K562 (cell line): ENCODE measurements around the gene BIRC3. TPM values are rescaled to one million over a fixed set of nuclear protein-coding genes. Genes with fewer than 3 reads are reported as not detected.

ENCODE experiments used
- CBFA2T3 ChIP-seq: fragments of 450-650 bp; IDR thresholded peaks from 2 replicates; pipeline ENCODE4 v1.6.1; 2017
- CHCHD3 ChIP-seq: fragments of 250-450 bp; sonication (Bioruptor Pico); IDR thresholded peaks from 2 replicates; pipeline ENCODE4 v2.1.2; 2022; ENCODE audit warnings: mild to moderate bottlenecking
- GATA2 ChIP-seq: sonication (generic); formaldehyde crosslinking; IDR thresholded peaks from 2 replicates; pipeline ENCODE4 v1.4.0; 2020; ENCODE audit warnings: mild to moderate bottlenecking, missing genetic modification reagents
- HOXB6 ChIP-seq: fragments of 250-450 bp; sonication (Bioruptor Pico); IDR thresholded peaks from 2 replicates; pipeline ENCODE4 v1.5.1; 2022; ENCODE audit warnings: mild to moderate bottlenecking, borderline replicate concordance
- HSF4 ChIP-seq: fragments of 250-450 bp; sonication (Bioruptor Pico); IDR thresholded peaks from 2 replicates; pipeline ENCODE4 v2.1.2; 2022; ENCODE audit warnings: mild to moderate bottlenecking, moderate library complexity, borderline replicate concordance
- MTA2 ChIP-seq: fragments of 450-650 bp; IDR thresholded peaks from 2 replicates; pipeline ENCODE4 v1.6.1; 2016; ENCODE audit warnings: low read depth
- NFE2L1 ChIP-seq: fragments of 450-650 bp; IDR thresholded peaks from 2 replicates; pipeline ENCODE4 v1.6.1; 2016; ENCODE audit warnings: missing genetic modification characterization, low read depth, mild to moderate bottlenecking, missing compliant biosample characterization, moderate library complexity, borderline replicate concordance
- NUFIP1 ChIP-seq: fragments of 450-650 bp; IDR thresholded peaks from 2 replicates; pipeline ENCODE4 v1.6.1; 2018; ENCODE audit not compliant: partially characterized antibody
- SLC30A9 ChIP-seq: fragments of 250-450 bp; sonication (Bioruptor Pico); IDR thresholded peaks from 2 replicates; pipeline ENCODE4 v1.8.0; 2022; ENCODE audit warnings: mild to moderate bottlenecking, moderate library complexity
- SMARCA5 ChIP-seq: fragments of 450-650 bp; IDR thresholded peaks from 2 replicates; pipeline ENCODE4 v1.6.1; 2016
- TCF3 ChIP-seq: sonication (generic); formaldehyde crosslinking; IDR thresholded peaks from 2 replicates; pipeline ENCODE4 v1.4.0; 2020; ENCODE audit warnings: mild to moderate bottlenecking, missing genetic modification reagents
- TRIM24 ChIP-seq, 2 experiments: fragments of 450-650 bp; IDR thresholded peaks; 2 replicates each; pipeline ENCODE4 v1.6.1; 2016
- YBX1 ChIP-seq: fragments of 450-650 bp; IDR thresholded peaks from 2 replicates; pipeline ENCODE4 v1.7.1; 2016; ENCODE audit warnings: mild to moderate bottlenecking
- ZNF184 ChIP-seq: sonication (generic); formaldehyde crosslinking; IDR thresholded peaks from 2 replicates; pipeline ENCODE4 v1.5.0; 2020; ENCODE audit warnings: missing genetic modification reagents
- polyA plus RNA-seq, 8 experiments: library from polyadenylated mRNA; depleted of rRNA in 4 of 8; stranded (reverse) in 5 of 8; unstranded in 3 of 8; fragments of >200 nt; fragmentation: Nextera tagmentation in 2 of 8; fragmentation: Illumina TruSeq in 1 of 8; extraction: Ambion mirVana in 2 of 8; extraction: Trizol in 1 of 8; gene quantifications; 2 replicates each; pipeline versions ENCODE4 v1.2.1 to v1.2.3, GENCODE V29; 2011 to 2014; ENCODE audit warnings: inconsistent platforms in 1 of 8, missing spikeins in 1 of 8
- total RNA-seq, 7 experiments: library from RNA; depleted of rRNA in 6 of 7; stranded (reverse); fragments of >200 nt in 6 of 7; fragmentation: Illumina TruSeq in 2 of 7; extraction: Trizol in 2 of 7; gene quantifications; 2 replicates each; pipeline versions ENCODE4 v1.2.1 to v1.2.3, GENCODE V29; 2011 to 2021; ENCODE audit warnings: low replicate concordance in 1 of 7
- TF ChIP-seq, protein P1 (sequence below): fragments of 200-800 bp; sonication (Bioruptor generic); IDR thresholded peaks from 2 replicates; pipeline ENCODE4 v1.6.1; 2016; ENCODE audit warnings: missing genetic modification characterization, missing compliant biosample characterization
- TF ChIP-seq, protein P2 (sequence below): sonication (generic); formaldehyde crosslinking; IDR thresholded peaks from 2 replicates; pipeline ENCODE4 v1.8.1; 2023; ENCODE audit warnings: mild to moderate bottlenecking, missing genetic modification reagents, moderate library complexity
- TF ChIP-seq, protein P3 (sequence below): fragments of 450-650 bp; formaldehyde crosslinking; IDR thresholded peaks from 2 replicates; pipeline ENCODE4 v1.4.0; 2022; ENCODE audit warnings: missing genetic modification characterization
- TF ChIP-seq, protein P4 (sequence below): fragments of 450-650 bp; IDR thresholded peaks from 2 replicates; pipeline ENCODE4 v1.6.1; 2017; ENCODE audit warnings: antibody characterized with exemption

BIRC3 gene
- total and polyA plus RNA-seq, 9 of the 15 experiments (the other 6 are each of a cell fraction or from before 2014, with no cell fraction given) = 0.08 to 0.42 (median 0.18) TPM

DNA sequence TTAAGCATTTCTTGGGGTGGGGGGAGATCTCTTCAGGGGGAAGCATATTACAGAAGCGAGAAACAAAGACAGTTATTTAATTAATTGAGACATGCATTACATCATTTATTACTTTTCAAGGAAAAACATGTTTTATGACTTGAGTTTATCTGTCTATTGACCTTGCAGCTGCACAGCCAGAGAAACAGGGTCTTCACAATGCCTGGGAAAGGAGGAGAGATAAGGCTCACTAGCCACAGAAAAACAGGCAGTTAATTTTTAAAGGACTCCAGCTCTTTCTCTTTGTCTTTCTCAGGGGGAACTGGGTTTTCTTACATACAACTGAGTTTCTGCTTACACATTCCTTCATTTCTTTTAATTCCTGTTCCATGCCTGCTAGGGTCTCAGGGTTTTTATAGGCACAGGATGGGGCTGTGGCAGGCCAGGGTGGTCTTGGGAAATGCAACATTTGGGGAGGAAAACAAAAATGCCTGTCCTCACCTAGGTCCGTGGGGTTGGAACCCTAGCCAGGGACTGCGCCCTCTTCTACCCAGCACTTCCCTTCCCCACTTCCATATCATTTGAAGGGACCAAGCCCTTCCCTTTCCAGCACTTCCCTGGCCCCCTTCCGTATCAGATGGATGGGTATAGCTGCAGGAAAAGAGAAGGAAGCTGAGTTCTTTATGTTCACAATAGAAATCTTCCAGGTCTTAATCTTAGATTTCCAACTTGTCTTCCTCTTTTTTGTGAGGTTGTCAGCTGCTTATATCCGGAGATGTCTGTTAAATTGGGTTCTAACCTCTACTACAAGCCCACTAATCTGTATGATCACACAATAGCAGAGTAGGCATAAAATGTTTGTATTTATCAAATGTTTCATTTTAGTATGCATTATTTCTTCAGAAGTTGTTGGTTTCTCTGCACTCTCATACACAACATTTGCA lies 68.1 kb downstream of the BIRC3 start (continued):
- TF ChIP-seq, protein P1, sequence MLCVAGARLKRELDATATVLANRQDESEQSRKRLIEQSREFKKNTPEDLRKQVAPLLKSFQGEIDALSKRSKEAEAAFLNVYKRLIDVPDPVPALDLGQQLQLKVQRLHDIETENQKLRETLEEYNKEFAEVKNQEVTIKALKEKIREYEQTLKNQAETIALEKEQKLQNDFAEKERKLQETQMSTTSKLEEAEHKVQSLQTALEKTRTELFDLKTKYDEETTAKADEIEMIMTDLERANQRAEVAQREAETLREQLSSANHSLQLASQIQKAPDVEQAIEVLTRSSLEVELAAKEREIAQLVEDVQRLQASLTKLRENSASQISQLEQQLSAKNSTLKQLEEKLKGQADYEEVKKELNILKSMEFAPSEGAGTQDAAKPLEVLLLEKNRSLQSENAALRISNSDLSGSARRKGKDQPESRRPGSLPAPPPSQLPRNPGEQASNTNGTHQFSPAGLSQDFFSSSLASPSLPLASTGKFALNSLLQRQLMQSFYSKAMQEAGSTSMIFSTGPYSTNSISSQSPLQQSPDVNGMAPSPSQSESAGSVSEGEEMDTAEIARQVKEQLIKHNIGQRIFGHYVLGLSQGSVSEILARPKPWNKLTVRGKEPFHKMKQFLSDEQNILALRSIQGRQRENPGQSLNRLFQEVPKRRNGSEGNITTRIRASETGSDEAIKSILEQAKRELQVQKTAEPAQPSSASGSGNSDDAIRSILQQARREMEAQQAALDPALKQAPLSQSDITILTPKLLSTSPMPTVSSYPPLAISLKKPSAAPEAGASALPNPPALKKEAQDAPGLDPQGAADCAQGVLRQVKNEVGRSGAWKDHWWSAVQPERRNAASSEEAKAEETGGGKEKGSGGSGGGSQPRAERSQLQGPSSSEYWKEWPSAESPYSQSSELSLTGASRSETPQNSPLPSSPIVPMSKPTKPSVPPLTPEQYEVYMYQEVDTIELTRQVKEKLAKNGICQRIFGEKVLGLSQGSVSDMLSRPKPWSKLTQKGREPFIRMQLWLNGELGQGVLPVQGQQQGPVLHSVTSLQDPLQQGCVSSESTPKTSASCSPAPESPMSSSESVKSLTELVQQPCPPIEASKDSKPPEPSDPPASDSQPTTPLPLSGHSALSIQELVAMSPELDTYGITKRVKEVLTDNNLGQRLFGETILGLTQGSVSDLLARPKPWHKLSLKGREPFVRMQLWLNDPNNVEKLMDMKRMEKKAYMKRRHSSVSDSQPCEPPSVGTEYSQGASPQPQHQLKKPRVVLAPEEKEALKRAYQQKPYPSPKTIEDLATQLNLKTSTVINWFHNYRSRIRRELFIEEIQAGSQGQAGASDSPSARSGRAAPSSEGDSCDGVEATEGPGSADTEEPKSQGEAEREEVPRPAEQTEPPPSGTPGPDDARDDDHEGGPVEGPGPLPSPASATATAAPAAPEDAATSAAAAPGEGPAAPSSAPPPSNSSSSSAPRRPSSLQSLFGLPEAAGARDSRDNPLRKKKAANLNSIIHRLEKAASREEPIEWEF = no peak
- TF ChIP-seq SMARCA5 = no peak
- TF ChIP-seq HSF4 (CRISPR knock-in tag) = no peak
- peak; percentile 76 for TF ChIP-seq TCF3 (CRISPR knock-in tag)
- TF ChIP-seq, protein P2, sequence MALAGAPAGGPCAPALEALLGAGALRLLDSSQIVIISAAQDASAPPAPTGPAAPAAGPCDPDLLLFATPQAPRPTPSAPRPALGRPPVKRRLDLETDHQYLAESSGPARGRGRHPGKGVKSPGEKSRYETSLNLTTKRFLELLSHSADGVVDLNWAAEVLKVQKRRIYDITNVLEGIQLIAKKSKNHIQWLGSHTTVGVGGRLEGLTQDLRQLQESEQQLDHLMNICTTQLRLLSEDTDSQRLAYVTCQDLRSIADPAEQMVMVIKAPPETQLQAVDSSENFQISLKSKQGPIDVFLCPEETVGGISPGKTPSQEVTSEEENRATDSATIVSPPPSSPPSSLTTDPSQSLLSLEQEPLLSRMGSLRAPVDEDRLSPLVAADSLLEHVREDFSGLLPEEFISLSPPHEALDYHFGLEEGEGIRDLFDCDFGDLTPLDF (CRISPR knock-in tag) = no peak
- TF ChIP-seq SLC30A9 (CRISPR knock-in tag) = no peak
- no peak for TF ChIP-seq NUFIP1
- no peak for TF ChIP-seq HOXB6
- 0 out of 4 replicates have a peak, but pooled peaks of 1 of the 2 experiments have one; percentile 7 for TF ChIP-seq TRIM24 (IDR thresholded peaks at IDR 0.05)
- TF ChIP-seq, protein P3, sequence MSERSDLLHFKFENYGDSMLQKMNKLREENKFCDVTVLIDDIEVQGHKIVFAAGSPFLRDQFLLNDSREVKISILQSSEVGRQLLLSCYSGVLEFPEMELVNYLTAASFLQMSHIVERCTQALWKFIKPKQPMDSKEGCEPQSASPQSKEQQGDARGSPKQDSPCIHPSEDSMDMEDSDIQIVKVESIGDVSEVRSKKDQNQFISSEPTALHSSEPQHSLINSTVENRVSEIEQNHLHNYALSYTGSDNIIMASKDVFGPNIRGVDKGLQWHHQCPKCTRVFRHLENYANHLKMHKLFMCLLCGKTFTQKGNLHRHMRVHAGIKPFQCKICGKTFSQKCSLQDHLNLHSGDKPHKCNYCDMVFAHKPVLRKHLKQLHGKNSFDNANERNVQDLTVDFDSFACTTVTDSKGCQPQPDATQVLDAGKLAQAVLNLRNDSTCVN = no peak
- peak; percentile 75 for TF ChIP-seq CBFA2T3
- no peak for TF ChIP-seq CHCHD3 (CRISPR knock-in tag)
- TF ChIP-seq GATA2 = 0 out of 2 replicates have a peak, but pooled peaks have one; percentile 43
- peak; percentile 30; the same call in 1 of the 2 replicates for TF ChIP-seq MTA2
- TF ChIP-seq, protein P4, sequence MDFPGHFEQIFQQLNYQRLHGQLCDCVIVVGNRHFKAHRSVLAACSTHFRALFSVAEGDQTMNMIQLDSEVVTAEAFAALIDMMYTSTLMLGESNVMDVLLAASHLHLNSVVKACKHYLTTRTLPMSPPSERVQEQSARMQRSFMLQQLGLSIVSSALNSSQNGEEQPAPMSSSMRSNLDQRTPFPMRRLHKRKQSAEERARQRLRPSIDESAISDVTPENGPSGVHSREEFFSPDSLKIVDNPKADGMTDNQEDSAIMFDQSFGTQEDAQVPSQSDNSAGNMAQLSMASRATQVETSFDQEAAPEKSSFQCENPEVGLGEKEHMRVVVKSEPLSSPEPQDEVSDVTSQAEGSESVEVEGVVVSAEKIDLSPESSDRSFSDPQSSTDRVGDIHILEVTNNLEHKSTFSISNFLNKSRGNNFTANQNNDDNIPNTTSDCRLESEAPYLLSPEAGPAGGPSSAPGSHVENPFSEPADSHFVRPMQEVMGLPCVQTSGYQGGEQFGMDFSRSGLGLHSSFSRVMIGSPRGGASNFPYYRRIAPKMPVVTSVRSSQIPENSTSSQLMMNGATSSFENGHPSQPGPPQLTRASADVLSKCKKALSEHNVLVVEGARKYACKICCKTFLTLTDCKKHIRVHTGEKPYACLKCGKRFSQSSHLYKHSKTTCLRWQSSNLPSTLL = peak; percentile 90
- no peak for TF ChIP-seq ZNF184 (CRISPR knock-in tag)
- no peak for TF ChIP-seq NFE2L1
- TF ChIP-seq YBX1 = no peak
